GM18519 (cell line): Measurements from ENCODE around the gene SLC9A8.
"Not testable (repeated sequence)": the region's sequence is repeated elsewhere in the genome, so short reads cannot be mapped to it uniquely, and the experiment has no call there.

ENCODE experiments used
- ATAC-seq: cut with Tn5 transposase; IDR thresholded peaks from one replicate; pipeline ENCODE4 v1.9.1; 2021; ENCODE audit warnings: mild to moderate bottlenecking, moderate library complexity; ENCODE audit not compliant: unreplicated experiment, low FRiP score

SLC9A8 gene

DNA sequence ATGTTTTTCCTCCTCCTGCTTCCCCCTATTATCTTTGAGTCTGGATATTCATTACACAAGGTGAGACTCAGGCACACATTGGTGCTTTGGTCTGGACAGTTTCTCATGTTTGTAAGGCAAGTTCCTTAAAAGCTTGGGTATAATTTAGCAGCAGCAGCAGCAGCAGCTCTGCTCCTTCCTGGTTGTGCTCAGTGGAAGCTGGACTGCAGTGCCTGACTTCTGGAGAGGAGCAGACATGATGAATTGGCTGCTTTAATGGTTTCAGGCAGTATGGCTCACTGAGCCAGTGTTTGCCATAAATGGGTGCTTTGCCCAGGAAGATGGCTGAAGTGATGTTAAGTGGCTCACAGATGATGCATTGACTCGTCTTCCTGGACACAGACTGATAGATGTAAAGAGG is 32.4 kb downstream of the SLC9A8 start:
- ATAC-seq, result no peak

DNA sequence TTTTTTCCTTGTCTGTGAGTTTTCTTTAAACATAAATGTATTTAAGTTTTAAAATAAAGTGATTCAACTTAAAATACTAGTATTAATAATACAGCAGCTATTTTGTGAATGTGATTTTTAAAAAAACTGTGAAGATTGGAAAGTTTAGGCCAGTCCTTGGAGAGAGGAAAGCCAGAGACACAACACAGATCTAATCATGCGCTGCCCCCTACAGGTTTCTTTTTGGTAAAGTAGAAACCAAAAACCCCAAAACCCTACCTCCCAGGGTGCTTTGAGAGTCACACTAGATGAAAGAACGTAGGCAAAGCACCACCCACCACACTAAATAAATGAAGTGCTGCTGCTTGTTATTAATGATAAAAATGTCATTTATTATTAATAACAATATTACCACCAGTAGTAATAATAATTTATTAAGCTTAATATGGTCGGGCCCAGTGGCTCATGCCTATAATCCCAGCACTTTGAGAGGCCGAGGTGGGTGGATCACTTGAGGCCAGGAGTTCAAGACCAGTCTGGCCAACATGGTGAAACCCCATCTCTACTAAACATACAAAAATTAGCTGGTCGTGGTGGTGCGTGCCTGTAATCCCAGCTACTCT is 33.7 kb downstream of the SLC9A8 start:
- ATAC-seq, result no peak

DNA sequence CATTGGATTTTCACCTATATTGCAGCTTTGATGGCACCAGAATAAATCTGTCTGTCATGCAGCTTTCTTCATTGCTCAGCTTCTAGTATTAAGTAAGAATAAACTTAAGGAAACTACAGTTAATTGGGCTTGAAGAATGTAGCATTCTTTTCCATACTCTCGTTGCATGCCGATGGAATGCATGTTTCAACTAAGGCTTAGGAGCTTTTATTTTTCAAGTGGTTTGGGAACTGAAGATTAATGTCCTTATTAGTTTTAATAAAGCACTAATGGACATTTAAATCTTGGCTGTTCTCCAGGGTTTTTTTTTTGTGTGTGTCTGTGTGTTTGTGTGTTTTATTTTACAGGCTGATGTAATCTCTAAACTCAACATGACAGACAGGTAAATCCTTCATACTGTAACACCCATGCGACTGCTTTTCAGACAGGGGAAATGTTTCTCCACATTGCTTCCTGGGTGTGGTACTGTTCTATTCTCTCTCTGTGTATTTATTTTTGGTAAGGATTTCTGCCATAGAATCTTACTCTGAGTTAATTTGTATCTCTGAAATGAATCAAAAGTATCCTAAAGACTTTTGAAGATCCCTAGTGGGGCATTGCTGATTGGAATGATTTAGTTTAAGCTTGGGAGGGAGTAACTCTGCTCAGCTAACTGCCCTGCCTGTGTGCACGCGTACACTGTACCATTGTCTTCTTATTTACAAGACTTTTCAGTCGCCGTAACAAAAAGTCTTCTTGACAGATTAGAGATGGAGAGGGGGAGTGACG is 38.0 kb downstream of the SLC9A8 start:
- ATAC-seq, result no peak

DNA sequence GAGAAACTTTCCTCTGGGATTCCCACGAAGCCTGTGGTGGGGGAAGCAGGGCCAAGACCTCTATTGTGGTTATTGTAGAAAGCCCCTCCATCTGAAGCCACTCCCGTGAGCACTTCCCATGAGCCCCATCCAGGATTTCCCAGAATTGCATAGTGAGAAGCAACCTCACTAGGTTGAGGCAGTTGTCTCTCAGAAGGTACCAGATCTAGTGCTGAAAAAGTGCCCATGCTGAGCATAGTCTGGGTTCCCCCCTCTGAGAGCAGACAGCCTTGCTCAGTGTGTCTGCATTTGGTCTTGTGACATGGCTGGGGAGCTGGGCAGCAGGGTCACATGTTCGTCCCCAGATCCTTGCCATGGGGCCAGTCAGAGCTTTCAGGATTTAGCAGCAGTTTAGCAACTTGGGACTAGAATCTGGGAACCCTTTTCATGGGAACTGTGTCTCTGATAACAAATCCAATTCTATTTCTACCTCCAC is 38.6 kb downstream of the SLC9A8 start:
- no peak for ATAC-seq

DNA sequence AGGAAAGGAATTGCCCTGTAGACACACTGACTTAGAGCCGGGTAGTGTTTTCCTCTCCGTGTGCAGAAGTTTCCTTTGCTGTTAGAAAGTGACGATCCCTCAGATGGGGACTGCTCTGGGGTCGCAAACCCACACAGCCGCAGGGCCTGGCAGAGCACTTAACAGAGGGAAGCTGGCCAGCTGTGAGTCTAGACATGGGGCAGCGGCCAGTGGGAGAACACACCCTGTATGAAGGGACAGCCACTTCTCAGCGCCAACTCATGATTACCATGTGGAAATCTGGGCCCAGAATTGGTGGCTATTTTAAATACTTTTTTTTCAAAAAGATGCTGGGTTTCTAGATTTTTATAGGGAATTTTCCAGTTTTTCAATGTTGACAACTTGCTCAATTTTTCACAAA is 39.4 kb downstream of the SLC9A8 start:
- ATAC-seq, result no peak

DNA sequence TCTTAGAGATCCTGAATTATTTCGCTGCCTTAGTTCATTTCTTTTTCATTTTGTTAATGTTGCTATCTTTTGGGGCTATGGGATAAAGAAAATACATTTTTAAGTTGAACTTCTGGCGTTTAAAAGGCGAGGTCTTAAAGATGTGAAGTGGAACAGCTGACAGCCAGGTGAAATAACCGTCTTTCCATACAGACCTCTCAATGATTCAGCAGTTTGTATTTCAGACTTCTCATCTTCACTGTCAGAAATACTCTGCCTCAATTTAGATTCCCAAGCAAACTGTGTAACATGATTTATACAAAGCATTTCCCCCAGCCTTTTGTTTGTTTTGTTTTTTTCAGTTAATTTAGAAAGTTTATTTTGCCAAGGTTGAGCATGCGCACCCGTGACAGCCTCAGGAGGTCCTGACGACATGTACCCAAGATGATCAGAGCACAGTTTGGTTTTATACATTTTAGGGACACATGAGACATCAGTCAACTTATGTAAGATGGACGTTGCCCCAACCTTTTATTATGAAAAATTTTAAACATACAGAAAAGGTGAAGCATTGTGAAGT is 40.0 kb downstream of the SLC9A8 start:
- no peak for ATAC-seq

DNA sequence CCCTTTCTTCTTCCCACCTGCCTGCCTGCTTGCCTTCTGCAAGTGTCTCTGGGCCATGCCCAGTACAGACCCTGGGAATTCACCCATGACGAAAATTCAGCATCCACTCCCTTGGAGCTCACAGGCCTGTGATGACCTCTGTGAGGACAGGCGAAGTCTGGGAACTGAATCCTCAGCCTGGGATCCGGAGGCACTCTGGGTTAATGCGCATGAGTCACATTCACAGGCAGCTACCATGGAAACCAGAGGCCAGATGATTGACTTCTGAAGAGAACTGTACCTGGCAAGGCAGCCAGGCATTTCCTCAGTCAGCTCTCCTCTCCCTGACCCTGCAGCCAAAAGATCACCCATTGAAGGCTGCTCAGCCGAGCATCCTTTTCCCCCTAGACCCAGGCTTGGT is 41.0 kb downstream of the SLC9A8 start:
- ATAC-seq, result no peak

DNA sequence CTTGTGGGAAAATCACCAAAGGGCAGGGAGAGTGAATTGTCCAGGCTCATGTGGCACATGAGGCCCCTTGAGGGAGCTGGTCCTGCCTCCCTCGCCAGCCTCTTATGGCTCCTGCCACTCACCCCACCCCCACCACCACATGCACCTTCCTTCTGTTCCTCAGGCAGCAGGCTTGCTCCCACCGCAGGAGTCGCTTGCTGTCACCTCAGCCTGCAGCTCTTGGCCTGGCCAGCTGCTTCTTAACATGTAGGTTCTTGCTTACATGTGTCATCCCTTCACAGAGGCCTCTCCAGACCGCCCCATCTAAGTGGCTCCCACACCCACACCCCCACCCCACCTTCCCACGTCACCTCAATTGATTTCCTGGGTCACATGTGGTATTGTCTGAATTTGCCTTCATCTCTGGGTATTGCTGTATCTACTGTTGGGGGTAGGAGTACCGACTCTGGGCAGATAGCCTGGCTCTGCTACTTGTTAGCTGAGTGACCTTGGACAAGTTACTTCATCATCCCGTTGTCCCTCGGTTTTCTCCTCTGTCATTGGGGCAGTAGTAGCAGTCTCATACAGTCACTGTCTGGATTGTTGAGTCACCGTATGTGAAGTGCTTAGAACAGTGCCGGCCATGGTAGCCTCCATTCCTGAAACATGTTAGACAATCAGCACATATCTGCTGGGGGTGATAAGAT is 41.7 kb downstream of the SLC9A8 start:
- ATAC-seq, result no peak

DNA sequence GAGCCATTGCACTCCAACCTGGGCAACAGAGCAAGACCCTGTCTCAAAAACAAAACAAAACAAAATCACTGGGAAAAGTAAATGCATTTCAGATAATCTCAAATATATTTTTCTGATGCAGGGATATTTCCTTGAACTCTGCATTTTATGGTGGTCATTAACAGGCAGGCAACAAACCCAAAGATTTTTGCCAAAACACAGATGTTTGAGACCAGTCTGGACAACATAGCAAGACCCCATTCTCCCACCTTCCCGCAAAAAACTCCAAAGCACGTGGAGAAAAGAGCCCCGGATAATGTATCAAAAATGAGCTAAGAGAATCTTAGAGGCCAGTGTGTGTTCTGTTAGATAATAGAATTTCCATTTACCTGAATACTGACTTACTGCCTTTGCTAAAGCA is 44.3 kb downstream of the SLC9A8 start:
- no peak for ATAC-seq

DNA sequence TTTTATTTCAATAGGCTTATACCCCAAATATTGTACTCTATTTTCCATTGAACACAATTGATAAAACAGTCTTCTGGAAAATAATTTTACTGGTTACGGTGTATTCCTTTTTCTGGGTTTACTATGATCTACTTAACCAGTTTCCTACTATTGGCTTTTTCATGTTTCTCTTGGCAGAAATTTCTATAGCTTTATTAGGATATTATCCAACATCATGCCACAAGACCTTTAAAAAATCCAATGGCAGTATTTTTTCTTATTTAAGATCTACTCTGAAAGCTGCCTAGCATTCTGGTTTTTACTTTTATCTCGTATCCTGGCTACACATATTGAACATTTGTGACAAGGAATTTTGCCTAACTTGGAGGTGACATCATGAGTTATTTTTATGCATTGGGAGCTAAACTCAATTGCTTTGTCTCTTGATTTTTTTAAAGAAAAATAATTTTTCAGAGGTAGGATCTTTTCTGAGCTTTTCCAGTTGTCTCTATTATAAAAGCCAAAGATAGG is 45.5 kb downstream of the SLC9A8 start:
- no peak for ATAC-seq

DNA sequence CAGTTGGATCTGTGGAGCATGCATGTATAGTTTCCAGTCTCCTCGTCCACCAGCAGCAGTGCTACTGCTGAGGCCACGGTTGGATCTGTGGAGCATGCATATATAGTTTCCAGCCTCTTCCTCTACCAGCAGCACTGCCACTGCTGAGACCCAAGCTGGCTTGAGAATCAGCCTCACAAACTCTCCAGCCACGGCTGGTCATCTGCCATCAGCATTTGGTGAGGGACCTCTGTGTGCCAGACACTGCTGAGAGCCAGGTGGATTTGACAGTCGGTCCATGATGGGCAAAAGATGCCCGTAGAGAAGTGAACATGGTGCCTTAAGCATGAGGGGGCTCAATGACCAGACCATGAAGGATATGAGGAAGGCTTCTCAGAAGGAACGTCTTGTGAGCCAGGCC is 46.4 kb downstream of the SLC9A8 start:
- ATAC-seq, result no peak

DNA sequence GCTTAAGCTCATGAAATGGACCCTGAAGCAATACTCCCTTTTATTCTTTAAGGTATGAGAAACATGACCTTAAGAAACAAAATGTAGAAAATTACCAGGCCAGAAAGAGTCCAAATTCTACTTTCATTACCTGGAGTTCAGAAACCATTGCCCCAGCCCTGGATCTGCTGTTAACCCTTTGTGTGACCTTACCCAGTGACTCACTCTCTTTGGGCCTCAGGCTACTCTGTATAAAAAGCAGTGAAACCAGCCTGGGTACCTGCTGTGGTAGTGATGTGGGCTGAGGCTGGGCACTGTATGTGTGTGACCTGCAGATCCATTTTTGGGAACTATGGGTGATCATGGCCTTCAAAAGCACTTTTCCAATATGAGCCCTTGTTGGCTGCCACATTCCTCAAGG is 47.2 kb downstream of the SLC9A8 start:
- ATAC-seq, result no peak

DNA sequence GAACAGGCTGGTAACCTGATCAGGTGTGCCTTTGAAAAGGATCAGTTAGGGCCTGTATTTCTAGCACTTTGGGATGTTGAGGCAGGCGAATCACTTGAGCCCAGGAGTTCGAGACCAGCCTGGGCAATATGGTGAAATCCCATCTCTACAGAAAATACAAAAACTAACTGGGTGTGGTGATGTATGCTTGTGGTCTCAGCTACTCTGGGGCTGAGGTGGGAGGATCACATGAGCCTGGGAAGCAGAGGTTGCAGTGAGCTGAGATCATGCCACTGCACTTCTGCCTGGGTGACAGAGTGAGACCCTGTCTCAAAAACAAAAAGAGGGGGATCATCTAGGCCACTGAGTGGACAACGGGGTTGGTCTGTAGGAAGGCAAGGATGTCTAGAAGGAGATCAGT is 48.6 kb downstream of the SLC9A8 start:
- ATAC-seq, result not testable (repeated sequence)

DNA sequence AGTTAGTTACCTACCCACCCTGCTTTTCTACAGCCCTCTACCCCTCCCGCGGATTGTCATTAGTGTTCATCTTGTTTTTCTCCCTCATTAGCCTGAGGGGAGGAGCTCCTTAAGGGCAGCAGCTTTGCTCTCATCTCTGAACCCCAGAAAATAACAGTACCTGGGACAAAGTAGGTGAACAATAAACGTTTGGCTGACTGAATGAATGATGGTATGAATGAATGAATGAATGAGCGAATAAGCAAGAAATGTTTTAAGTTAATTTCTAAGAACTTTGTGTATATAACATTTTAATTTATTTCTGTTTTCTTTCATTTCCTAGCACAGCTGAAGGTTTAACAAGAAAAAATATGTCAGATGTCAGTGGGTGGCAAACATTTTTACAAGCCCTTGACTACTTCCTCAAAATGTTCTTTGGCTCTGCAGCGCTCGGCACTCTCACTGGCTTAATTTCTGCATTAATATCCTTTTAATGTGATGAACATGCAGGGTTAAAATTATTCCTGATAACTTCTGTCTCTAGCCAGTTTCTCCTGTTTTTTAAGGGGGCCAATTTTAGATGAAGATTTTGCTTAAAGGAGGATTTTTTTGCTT is 50.1 kb downstream of the SLC9A8 start:
- ATAC-seq, result no peak

DNA sequence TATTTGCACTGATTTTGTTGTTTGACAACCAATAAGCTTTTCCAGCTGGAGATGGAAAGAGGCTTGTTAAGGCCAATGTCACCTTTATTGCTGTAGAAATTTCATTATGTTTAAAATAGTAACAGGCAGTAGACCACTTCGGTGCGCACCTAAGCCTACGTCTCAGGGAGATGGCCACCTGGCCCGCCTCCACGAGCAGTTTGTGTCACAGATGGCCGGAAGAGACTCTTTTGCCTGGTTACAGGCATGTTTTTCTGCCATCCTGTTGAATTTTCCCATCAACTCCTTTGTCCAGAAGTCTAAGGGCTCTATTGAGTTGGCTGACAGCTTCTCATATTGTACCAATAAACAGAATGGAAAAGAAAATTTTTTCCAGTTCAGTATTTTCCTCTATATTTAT is 51.0 kb downstream of the SLC9A8 start:
- no peak for ATAC-seq

DNA sequence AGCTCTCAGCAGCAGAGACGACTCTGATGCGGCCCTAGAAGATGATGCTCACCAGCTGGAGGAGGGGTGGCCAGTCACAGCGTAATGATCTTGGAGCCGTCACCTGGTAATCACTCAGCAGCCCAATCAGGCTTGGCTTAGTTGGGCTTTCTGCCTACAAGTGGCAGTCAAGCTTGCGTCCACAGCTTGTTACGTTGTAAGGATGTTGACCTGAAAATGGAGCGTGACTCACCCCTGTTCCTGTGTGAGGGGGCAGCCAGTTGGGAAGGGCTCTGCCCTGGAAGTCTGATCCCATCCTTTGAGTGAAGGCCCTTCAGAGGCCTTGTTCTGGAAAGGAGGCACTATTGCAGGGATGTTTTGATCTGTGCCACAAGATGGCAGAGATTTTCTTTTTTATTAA is 52.9 kb downstream of the SLC9A8 start:
- ATAC-seq, result no peak

DNA sequence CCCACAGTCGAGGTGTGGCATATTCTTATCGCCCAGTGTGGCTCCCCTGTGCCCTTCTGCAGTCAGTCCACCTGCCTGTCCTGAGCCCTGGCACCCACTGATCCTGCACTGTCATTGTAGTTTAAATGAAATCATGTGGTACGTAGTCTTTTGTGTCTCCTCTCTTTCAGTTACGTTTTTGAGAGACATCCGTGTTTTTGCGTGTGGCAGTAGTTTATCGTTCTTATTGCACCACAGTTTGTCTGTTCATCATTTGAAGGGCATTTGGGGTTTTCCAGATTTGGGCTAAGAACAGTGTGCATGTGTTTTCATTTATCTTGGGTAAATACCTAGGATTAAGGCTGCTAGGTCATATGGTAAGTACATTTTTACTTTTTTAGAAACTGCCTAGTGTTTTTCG is 53.4 kb downstream of the SLC9A8 start:
- ATAC-seq, result no peak

DNA sequence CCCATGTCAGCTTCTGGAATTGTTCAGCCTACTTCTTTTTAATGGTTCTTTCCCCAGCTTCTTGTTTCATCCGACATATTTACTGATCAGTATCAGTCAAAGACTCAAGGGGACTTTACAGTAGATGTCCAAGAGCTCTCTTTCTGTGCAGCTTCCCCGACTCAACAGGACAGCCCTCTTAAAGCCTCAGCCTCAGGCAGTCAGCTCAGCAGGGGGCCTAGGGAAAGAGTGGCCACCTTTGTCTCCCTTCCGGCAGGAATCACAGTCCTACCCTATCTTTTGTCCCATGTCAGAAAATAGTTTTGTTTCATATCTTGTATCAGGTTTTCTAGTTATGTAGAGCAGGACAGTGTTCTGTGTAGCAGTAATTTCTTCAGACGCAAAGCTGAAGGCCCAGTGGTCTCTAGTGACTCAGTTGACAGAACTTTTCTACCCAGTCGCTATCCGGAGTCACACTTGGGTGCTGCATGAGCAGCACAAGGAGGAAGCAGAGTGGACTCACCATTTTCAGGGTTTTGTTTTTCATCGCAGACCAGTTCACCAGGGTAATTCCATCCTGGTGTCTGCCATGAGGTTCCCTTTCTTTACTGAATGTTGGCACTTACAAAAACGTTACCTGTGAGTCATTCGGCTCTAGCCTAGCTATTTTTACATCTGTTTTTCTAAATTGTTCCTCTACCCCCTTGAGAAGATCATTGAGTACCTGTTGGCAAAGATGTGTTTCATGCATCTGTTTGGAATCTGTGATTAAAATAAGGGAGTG is 55.0 kb downstream of the SLC9A8 start:
- ATAC-seq, result no peak

DNA sequence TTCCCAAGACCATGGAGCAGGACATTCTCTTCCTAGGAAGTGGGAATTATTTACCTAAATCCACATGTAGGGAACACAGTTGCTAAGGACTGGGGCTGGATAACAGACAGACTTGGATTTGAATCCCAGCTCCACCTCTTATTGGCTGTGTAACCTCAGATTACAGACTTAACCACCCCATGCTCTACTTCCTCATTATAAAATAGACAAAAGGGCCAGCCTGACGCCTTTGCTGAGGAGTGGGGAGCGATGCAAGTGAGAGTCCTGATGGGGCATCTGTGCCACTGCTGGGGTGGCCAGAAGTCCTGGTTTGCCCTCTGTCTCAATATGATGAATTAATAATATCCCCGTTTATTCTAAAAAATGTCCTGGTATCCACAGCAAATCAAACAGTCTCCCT is 55.9 kb downstream of the SLC9A8 start:
- no peak for ATAC-seq

DNA sequence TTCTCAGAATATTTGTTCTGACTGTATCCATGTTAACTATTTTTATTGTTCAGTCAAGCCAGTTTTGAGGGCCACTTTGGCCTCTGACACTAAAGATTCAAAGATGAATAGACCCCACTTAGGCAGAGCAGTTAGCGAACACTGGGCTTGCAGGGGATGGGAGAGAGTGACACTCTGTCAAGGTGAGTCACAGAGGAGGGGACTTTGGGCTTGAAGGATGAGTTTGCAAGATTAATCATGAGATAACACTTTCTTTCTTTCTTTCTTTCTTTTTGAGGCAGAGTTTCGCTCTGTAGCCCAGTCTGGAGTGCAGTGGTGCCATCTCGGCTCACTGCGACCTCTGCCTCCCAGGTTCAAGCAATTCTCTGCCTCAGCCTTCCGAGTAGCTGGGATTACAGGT is 56.3 kb downstream of the SLC9A8 start:
- ATAC-seq, result no peak
